Tibial nerve (tissue), 3 donors: ENCODE results near the gene C6orf47.

Experiments
- CTCF ChIP-seq, 5 experiments: fragments of 200-600 bp in 3 of 5; fragments of 450-650 bp in 2 of 5; sonication (generic) in 3 of 5; IDR thresholded peaks; one replicate each; pipeline ENCODE4 v1.5.1; 2016 to 2019; ENCODE audit warnings: antibody characterized with exemption in 5 of 5, mild to moderate bottlenecking in 3 of 5, moderate library complexity in 2 of 5
- POLR2A ChIP-seq, 2 donors: fragments of 450-650 bp; IDR thresholded peaks; one replicate each; pipeline ENCODE4 v1.6.1; 2017; ENCODE audit warnings: antibody characterized with exemption in 2 of 2, mild to moderate bottlenecking in 2 of 2, moderate library complexity in 2 of 2

GRCh38 chr6:31619805-31620585 lies 40.6 kb downstream of the C6orf47 start:
- TF ChIP-seq POLR2A (IDR thresholded peaks at IDR 0.05) (peak; percentile 93 to 97), CTCF (IDR thresholded peaks at IDR 0.05) (peak in 2 of 5 experiments; percentile 39 to 65)
